Breast epithelium (tissue), 4 donors: ENCODE measurements around the gene OSBPL5. TPM values are rescaled to one million over a fixed set of nuclear protein-coding genes. Genes with fewer than 3 reads are reported as not detected.

Source experiments
- DNase-seq, 2 donors: peaks; one replicate each; pipeline ENCODE4 v3.0.0-alpha.2; 2019; ENCODE audit warnings: low spot score in 2 of 2
- H3K27ac ChIP-seq, 2 donors: fragments of 200-600 bp; sonication (generic) in 1 of 2; one replicate each; pipeline ENCODE4 v1.5.1; 2016 to 2019; ENCODE audit warnings: mild to moderate bottlenecking in 1 of 2
- H3K27me3 ChIP-seq, 2 donors: fragments of 200-600 bp; sonication (generic) in 1 of 2; one replicate each; pipeline versions ENCODE4 v1.5.1 to v1.6.0; 2017 to 2019; ENCODE audit warnings: control low read depth in 1 of 2, mild to moderate bottlenecking in 1 of 2
- H3K36me3 ChIP-seq: fragments of 200-600 bp; one replicate; pipeline ENCODE4 v1.5.1; 2019
- H3K4me1 ChIP-seq, 2 donors: fragments of 200-600 bp; sonication (generic); one replicate each; pipeline ENCODE4 v1.5.1; 2016 to 2019; ENCODE audit warnings: control low read depth in 1 of 2
- H3K4me3 ChIP-seq, 3 donors: fragments of 200-600 bp; sonication (generic); 1 replicate in 2 of 3; 2 replicates in 1 of 3; pipeline ENCODE4 v1.5.1; 2016 to 2019; ENCODE audit warnings: mild to moderate bottlenecking in 3 of 3, moderate library complexity in 2 of 3
- H3K9me3 ChIP-seq, 2 donors: fragments of 200-600 bp; sonication (generic) in 1 of 2; one replicate each; pipeline ENCODE4 v1.5.1; 2016 to 2019; ENCODE audit warnings: control low read depth in 1 of 2
- CTCF ChIP-seq, 3 donors: fragments of 450-650 bp; IDR thresholded peaks; one replicate each; pipeline ENCODE4 v1.5.1; 2016 to 2017; ENCODE audit warnings: antibody characterized with exemption in 3 of 3, mild to moderate bottlenecking in 3 of 3, moderate library complexity in 3 of 3
- POLR2A ChIP-seq: fragments of 450-650 bp; IDR thresholded peaks from one replicate; pipeline ENCODE4 v1.6.1; 2016; ENCODE audit warnings: antibody characterized with exemption, mild to moderate bottlenecking, moderate library complexity
- POLR2AphosphoS5 ChIP-seq, 3 donors: sonication (generic); formaldehyde crosslinking; IDR thresholded peaks; one replicate each; pipeline ENCODE4 v1.6.1; 2017; ENCODE audit warnings: antibody characterized with exemption in 3 of 3
- intact Hi-C: fragments of 100-400 bp; cut with DNase I; formaldehyde crosslinking; loops from one replicate; pipeline ENCODE4 v1.15.1; 2023; ENCODE audit warnings: low total_unique reads
- total RNA-seq, 3 donors: library from RNA; depleted of rRNA; stranded (reverse); fragments of >200 nt; gene quantifications; one replicate each; pipeline ENCODE4 v1.1.0, GENCODE V29; 2016

OSBPL5 gene
- total RNA-seq, 3 donors from 2014 or later, result 25.3 to 64.2 (median 27.8) TPM

- TF ChIP-seq POLR2AphosphoS5 (IDR thresholded peaks at IDR 0.05) (no peak), POLR2A (no peak), CTCF (IDR thresholded peaks at IDR 0.05) (no peak)
- no peak for DNase-seq
- intact Hi-C loops, result no loop called here
- no peaks in the 10 kb centered on the region for H3K27me3 ChIP-seq
- H3K9me3 ChIP-seq, result no peaks in the 10 kb centered on the region
- no peaks in the 10 kb centered on the region for H3K36me3 ChIP-seq
- H3K27ac ChIP-seq, result peak overlapping the region in 1 of 2 donors; percentile 68
- H3K4me1 ChIP-seq, result no peaks in the 10 kb centered on the region
- H3K4me3 ChIP-seq, result peak overlapping the region in 1 of 3 donors; percentile 25
These were observed 18.4 kb downstream of the OSBPL5 start for GRCh38 chr11:3146612-3147256.

DNA sequence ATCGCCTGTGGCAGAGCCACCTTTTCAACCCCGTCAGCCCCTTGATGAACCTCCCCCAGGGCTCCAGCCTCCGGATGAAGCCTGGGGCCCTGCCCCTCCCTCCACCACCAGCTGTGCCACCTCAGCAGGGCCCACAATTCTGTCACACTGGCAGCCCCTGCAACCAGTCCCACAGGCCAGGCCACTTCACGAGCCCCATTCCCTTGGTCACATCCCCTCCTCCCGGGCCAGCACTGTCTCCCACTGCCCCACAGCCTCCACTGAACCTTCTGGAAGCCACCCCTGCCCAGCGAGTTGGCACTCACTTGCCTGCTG lies 19.9 kb downstream of the OSBPL5 start:
- H3K9me3 ChIP-seq, result no peaks in the 10 kb centered on the region
- no peaks in the 10 kb centered on the region for H3K27me3 ChIP-seq
- intact Hi-C loops, result no loop called here
- no peaks in the 10 kb centered on the region for H3K4me1 ChIP-seq
- DNase-seq, result no peak
- H3K4me3 ChIP-seq, result no peak overlapping the region
- no peaks in the 10 kb centered on the region for H3K36me3 ChIP-seq
- TF ChIP-seq CTCF (IDR thresholded peaks at IDR 0.05), result no peak
- TF ChIP-seq POLR2AphosphoS5 (IDR thresholded peaks at IDR 0.05), result no peak
- no peak overlapping the region for H3K27ac ChIP-seq

DNA sequence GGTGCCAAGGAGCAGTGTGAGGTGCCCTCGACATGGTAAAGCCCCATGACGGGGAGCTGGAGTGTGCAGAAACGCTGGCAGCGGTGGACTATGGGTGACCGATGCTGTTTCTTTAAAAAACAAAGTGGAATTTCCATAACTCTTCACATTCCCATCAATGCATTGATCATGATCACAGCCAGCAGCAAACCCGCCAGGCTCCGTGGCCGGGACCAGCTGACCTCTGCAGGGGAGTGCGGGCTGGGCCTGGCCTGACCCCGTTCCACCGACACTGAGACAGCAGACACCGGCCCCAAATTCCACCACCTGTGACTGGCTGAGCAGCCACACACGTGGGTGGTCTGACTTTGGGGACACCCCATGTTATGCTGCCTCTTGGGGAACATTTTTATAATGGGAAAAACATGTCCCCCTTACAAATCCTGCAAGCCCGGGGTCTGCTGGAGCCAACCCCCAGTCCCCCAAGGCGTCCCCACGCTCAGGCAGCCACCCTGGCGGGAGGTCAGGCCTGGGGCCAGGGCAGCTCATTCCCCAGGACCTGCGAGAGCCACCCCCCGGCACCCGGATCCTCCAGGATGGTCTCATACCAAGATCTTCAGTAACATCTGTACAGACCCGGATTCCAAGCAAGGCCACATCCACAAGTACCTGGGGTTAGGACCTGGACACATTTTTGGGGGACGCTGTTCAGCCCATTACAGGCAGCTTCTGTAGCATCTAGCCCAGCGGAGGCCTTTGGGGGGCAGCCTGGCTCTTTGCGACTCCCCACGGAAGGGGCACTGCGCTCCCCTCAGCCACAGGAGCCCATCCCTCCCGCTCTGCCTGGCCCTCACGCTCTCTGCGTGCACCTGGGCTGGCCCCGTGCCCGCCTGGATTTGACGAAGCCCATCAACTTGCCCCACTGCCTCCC lies 20.6 kb downstream of the OSBPL5 start:
- intact Hi-C loops, result no loop called here
- DNase-seq, result no peak
- no peaks in the 10 kb centered on the region for H3K4me1 ChIP-seq
- H3K4me3 ChIP-seq, result no peak overlapping the region
- H3K27ac ChIP-seq, result no peak overlapping the region
- H3K9me3 ChIP-seq, result no peaks in the 10 kb centered on the region
- no peaks in the 10 kb centered on the region for H3K36me3 ChIP-seq
- H3K27me3 ChIP-seq, result no peaks in the 10 kb centered on the region
- TF ChIP-seq POLR2A (no peak), CTCF (IDR thresholded peaks at IDR 0.05) (no peak), POLR2AphosphoS5 (IDR thresholded peaks at IDR 0.05) (no peak)

GRCh38 chr11:3143136-3143880 lies 21.8 kb downstream of the OSBPL5 start:
- DNase-seq, result no peak
- Histone ChIP-seq H3K4me3 (no peak overlapping the region), H3K36me3 (no peaks in the 10 kb centered on the region), H3K4me1 (no peaks in the 10 kb centered on the region), H3K27ac (no peak overlapping the region), H3K27me3 (no peaks in the 10 kb centered on the region), H3K9me3 (no peaks in the 10 kb centered on the region)
- TF ChIP-seq CTCF (IDR thresholded peaks at IDR 0.05) (no peak), POLR2A (no peak), POLR2AphosphoS5 (IDR thresholded peaks at IDR 0.05) (no peak)
- intact Hi-C loops, result no loop called here

- no peaks in the 10 kb centered on the region for H3K4me1 ChIP-seq
- no peaks in the 10 kb centered on the region for H3K36me3 ChIP-seq
- no peak overlapping the region for H3K4me3 ChIP-seq
- DNase-seq, result no peak
- no peak overlapping the region for H3K27ac ChIP-seq
- TF ChIP-seq POLR2AphosphoS5 (IDR thresholded peaks at IDR 0.05) (no peak), POLR2A (no peak), CTCF (IDR thresholded peaks at IDR 0.05) (no peak)
- intact Hi-C loops, result no loop called here
- H3K9me3 ChIP-seq, result no peaks in the 10 kb centered on the region
- no peaks in the 10 kb centered on the region for H3K27me3 ChIP-seq
These were observed 24.9 kb downstream of the OSBPL5 start for GRCh38 chr11:3140291-3140603.
